Mucosa of stomach (tissue), 1 donor: ENCODE results near the gene CIC.
A peak's percentile ranks its signal among the peaks of the same experiment; 100 is the strongest.

Source experiments
- H3K27me3 ChIP-seq: one replicate; pipeline ENCODE4 v1.7.0; 2013; ENCODE audit warnings: mild to moderate bottlenecking, low read length; ENCODE audit not compliant: control insufficient read depth, insufficient read depth
- H3K36me3 ChIP-seq: one replicate; pipeline ENCODE4 v1.7.0; 2013; ENCODE audit warnings: low read length; ENCODE audit not compliant: control insufficient read depth, insufficient read depth
- H3K4me1 ChIP-seq: one replicate; pipeline ENCODE4 v1.7.0; 2013; ENCODE audit warnings: mild to moderate bottlenecking, low read length; ENCODE audit not compliant: control insufficient read depth, insufficient read depth
- H3K4me3 ChIP-seq: one replicate; pipeline ENCODE4 v1.7.0; 2013; ENCODE audit warnings: low read length
- H3K9ac ChIP-seq: one replicate; pipeline ENCODE4 v1.7.0; 2013; ENCODE audit warnings: mild to moderate bottlenecking, low read length, moderate library complexity
- H3K9me3 ChIP-seq: one replicate; pipeline ENCODE4 v1.7.0; 2013; ENCODE audit warnings: mild to moderate bottlenecking, low read length, moderate library complexity; ENCODE audit not compliant: control insufficient read depth
- donor health status: Pancreatic carcinoma.

The CIC gene

GRCh38 chr19:42276821-42277220, 7.8 kb downstream of the CIC start:
- Histone ChIP-seq H3K36me3 (no peaks in the 10 kb centered on the region), H3K4me3 (no peak overlapping the region), H3K27me3 (no peaks in the 10 kb centered on the region), H3K9ac (peak overlapping the region; percentile 52), H3K9me3 (no peaks in the 10 kb centered on the region), H3K4me1 (peaks cover 31% of the 10 kb centered on the region)

GRCh38 chr19:42277821-42278451, 8.9 kb downstream of the CIC start:
- Histone ChIP-seq H3K27me3 (no peaks in the 10 kb centered on the region), H3K9me3 (no peaks in the 10 kb centered on the region), H3K4me1 (peaks cover 40% of the 10 kb centered on the region), H3K36me3 (no peaks in the 10 kb centered on the region), H3K9ac (peak overlapping the region; percentile 52), H3K4me3 (no peak overlapping the region)

- Histone ChIP-seq H3K36me3 (no peaks in the 10 kb centered on the region), H3K4me3 (no peak overlapping the region), H3K9ac (peak overlapping the region; percentile 61), H3K4me1 (peaks cover 46% of the 10 kb centered on the region), H3K27me3 (no peaks in the 10 kb centered on the region), H3K9me3 (no peaks in the 10 kb centered on the region)
These were observed 9.6 kb downstream of the CIC start for GRCh38 chr19:42278452-42279154.

- no peaks in the 10 kb centered on the region for H3K9me3 ChIP-seq
- no peaks in the 10 kb centered on the region for H3K27me3 ChIP-seq
- peaks cover 46% of the 10 kb centered on the region for H3K4me1 ChIP-seq
- peak overlapping the region; percentile 79 for H3K4me3 ChIP-seq
- H3K9ac ChIP-seq: peak overlapping the region; percentile 61
- H3K36me3 ChIP-seq: no peaks in the 10 kb centered on the region
These were observed 10.3 kb downstream of the CIC start for GRCh38 chr19:42279155-42279901.

GRCh38 chr19:42279902-42280814, 11.1 kb downstream of the CIC start:
- no peaks in the 10 kb centered on the region for H3K36me3 ChIP-seq
- H3K4me3 ChIP-seq: peak overlapping the region; percentile 79
- H3K9ac ChIP-seq: peak overlapping the region; percentile 61
- H3K4me1 ChIP-seq: peaks cover 53% of the 10 kb centered on the region
- no peaks in the 10 kb centered on the region for H3K27me3 ChIP-seq
- no peaks in the 10 kb centered on the region for H3K9me3 ChIP-seq

GRCh38 chr19:42280815-42281145, 11.7 kb downstream of the CIC start:
- Histone ChIP-seq H3K4me1 (peaks cover 59% of the 10 kb centered on the region), H3K36me3 (no peaks in the 10 kb centered on the region), H3K4me3 (peak overlapping the region; percentile 79), H3K9me3 (no peaks in the 10 kb centered on the region), H3K27me3 (no peaks in the 10 kb centered on the region), H3K9ac (peak overlapping the region; percentile 61)

GRCh38 chr19:42281146-42281826, 12.2 kb downstream of the CIC start:
- H3K4me3 ChIP-seq: no peak overlapping the region
- no peaks in the 10 kb centered on the region for H3K36me3 ChIP-seq
- H3K9ac ChIP-seq: peak overlapping the region; percentile 29
- H3K27me3 ChIP-seq: no peaks in the 10 kb centered on the region
- H3K4me1 ChIP-seq: peaks cover 64% of the 10 kb centered on the region
- H3K9me3 ChIP-seq: no peaks in the 10 kb centered on the region

GRCh38 chr19:42281827-42282762, 13.0 kb downstream of the CIC start:
- peaks cover 65% of the 10 kb centered on the region for H3K4me1 ChIP-seq
- H3K27me3 ChIP-seq: no peaks in the 10 kb centered on the region
- H3K9ac ChIP-seq: peak overlapping the region; percentile 29
- no peaks in the 10 kb centered on the region for H3K9me3 ChIP-seq
- H3K36me3 ChIP-seq: no peaks in the 10 kb centered on the region
- no peak overlapping the region for H3K4me3 ChIP-seq

- Histone ChIP-seq H3K9ac (peak overlapping the region; percentile 36), H3K36me3 (peaks cover 3% of the 10 kb centered on the region), H3K4me1 (peaks cover 61% of the 10 kb centered on the region), H3K9me3 (no peaks in the 10 kb centered on the region), H3K27me3 (no peaks in the 10 kb centered on the region), H3K4me3 (no peak overlapping the region)
These were observed 13.8 kb downstream of the CIC start for GRCh38 chr19:42282819-42283187.

GRCh38 chr19:42283188-42284065, 14.4 kb downstream of the CIC start:
- peaks cover 55% of the 10 kb centered on the region for H3K4me1 ChIP-seq
- H3K9ac ChIP-seq: peak overlapping the region; percentile 36
- H3K36me3 ChIP-seq: peaks cover 3% of the 10 kb centered on the region
- peak overlapping the region; percentile 21 for H3K4me3 ChIP-seq
- H3K27me3 ChIP-seq: no peaks in the 10 kb centered on the region
- H3K9me3 ChIP-seq: no peaks in the 10 kb centered on the region
